ENCODE measurements around the gene ADGRG3. TPM values are rescaled to one million over a fixed set of nuclear protein-coding genes. Genes with fewer than 3 reads are reported as not detected.
A peak's percentile ranks its signal among the peaks of the same experiment; 100 is the strongest.

ADGRG3 gene
- total and polyA plus RNA-seq, 9 of the 15 experiments (the other 6 are each of a cell fraction or from before 2014, with no cell fraction given): 0.09 to 0.52 (median 0.14) TPM; not detected in 3

GRCh38 chr16:57640612-57641011, 27.5 kb upstream of the ADGRG3 start:
- H3K27me3 ChIP-seq (ENCODE audit: control insufficient read depth in 2 of 2, insufficient read depth in 2 of 2, low read length in 2 of 2): peaks cover 14 to 54% of the 10 kb centered on the region in 2 experiments
- no peak for ATAC-seq
- DNase-seq (ENCODE audit: extremely low read depth in 1 of 4, low spot score in 3 of 4): no peak
- in situ Hi-C loops (cut with MboI): no loop called here
- CTCF ChIA-PET (ENCODE audit: low intra/inter-chr PET ratio): interaction anchor here (0.7 kb wide), 1 partner anchor 10 kb away, joined by 3 read pairs; no protein-coding TSS in a partner anchor
- no peak overlapping the region for H3K4me3 ChIP-seq
- intact Hi-C loops (cut with micrococcal nuclease): loop anchor here (10.0 kb wide), 1 partner anchor 354 kb away; no protein-coding TSS in a partner anchor
- POLR2A ChIA-PET: interaction anchor here (0.6 to 1.7 kb wide), 3 partner anchors 17 to 336 kb away, joined by 3 to 5 read pairs (median 3); no protein-coding TSS in a partner anchor
- no peaks in the 10 kb centered on the region for H3K36me3 ChIP-seq (ENCODE audit: control insufficient read depth, insufficient read depth, low read length)
- no peaks in the 10 kb centered on the region for H3K79me2 ChIP-seq (ENCODE audit: control insufficient read depth, insufficient read depth, low read length)
- H3K9me1 ChIP-seq (ENCODE audit: control insufficient read depth, insufficient read depth, low read length): no peaks in the 10 kb centered on the region
- no peak overlapping the region for H3K9ac ChIP-seq (ENCODE audit: insufficient read depth in 1 of 2, low read depth in 2 of 2, low read length in 2 of 2)
- 6% methylated on average over 8 of the region's 8 CpGs for WGBS (ENCODE audit: insufficient coverage, low coverage, missing lambda C conversion rate)
- no TSS peak for BruUV-seq (replicated peaks)
- no peak for FAIRE-seq
- peaks cover 0 to 5% of the 10 kb centered on the region in 2 experiments; a peak in 2 of 5 replicates for H3K4me1 ChIP-seq (replicated peaks in 1 of 2; ENCODE audit: control insufficient read depth in 2 of 2, insufficient read depth in 2 of 2, low read length in 2 of 2)
- no peak overlapping the region for H3K27ac ChIP-seq (ENCODE audit: extremely low read depth, low read depth, low read length)
- TF ChIP-seq GATAD2A (IDR thresholded peaks at IDR 0.05): no peak
- TF ChIP-seq TCF3 (CRISPR knock-in tag; IDR thresholded peaks at IDR 0.05): 0 out of 2 replicates have a peak, but pooled peaks have one; percentile 42
- H2AFZ ChIP-seq (ENCODE audit: low read depth, low read length): no peak overlapping the region
- peaks cover 3% of the 10 kb centered on the region for H3K9me3 ChIP-seq (replicated peaks; ENCODE audit: control insufficient read depth, insufficient read depth, low read depth, low read length)
- no peak overlapping the region for H3K4me2 ChIP-seq (ENCODE audit: insufficient read depth, low read length)
- no peaks in the 10 kb centered on the region; the same call in none of the 2 replicates for H4K20me1 ChIP-seq (replicated peaks; ENCODE audit: control insufficient read depth, insufficient read depth, low read length)

DNA sequence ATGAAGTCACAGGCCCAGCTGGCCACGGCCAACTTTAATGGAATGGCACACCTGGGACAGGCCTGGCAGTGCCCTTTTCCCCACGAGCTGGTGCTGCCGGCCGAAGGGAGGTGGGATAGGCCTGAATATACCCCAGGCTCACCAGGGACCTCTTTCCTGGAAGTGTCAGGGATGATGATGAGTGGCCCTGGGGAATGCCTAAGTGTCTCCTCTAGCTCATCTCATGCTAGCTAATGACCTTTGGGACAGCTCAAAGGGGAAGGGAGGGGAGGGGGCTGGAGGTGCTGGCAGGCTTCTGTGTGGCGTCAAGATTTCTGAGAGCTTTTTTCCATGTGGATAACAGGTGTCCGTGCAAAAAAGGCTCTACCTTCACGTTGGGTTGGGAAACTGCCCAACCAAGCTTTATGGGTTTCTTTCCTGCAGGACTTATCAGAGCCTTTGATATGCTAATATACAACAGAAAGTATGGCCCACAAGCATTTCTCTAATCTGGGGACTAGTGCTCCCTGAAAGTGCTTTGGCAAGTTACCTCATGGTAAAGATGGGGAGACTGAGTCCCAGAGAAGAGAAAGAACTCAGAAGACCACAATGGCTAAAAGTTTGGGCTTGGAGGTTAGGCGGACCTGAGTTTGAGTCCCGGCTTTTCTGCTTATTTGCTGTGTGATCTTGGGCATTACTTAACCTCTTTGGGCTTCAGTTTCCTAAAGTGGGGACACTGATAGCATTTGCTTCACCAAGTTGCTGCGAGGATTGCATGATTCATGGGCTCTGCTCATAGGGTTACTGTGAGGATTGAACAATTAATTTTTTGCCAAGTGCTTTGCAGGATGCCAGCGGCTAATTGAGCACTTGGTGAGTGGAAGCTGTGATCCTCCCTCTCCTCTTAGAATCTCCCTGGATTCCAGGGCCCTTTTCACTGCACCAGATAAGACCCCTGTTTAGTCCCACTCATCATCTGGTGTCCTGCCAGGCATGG, 25.7 kb upstream of the ADGRG3 start:
- Histone ChIP-seq H3K4me1 (replicated peaks in 1 of 2; ENCODE audit: control insufficient read depth in 2 of 2, insufficient read depth in 2 of 2, low read length in 2 of 2) (peaks cover 0 to 5% of the 10 kb centered on the region in 2 experiments; a peak in 1 of 5 replicates), H3K9me3 (replicated peaks; ENCODE audit: control insufficient read depth, insufficient read depth, low read depth, low read length) (peaks cover 3% of the 10 kb centered on the region), H3K79me2 (ENCODE audit: control insufficient read depth, insufficient read depth, low read length) (no peaks in the 10 kb centered on the region), H3K9ac (ENCODE audit: insufficient read depth in 1 of 2, low read depth in 2 of 2, low read length in 2 of 2) (no peak overlapping the region), H2AFZ (ENCODE audit: low read depth, low read length) (no peak overlapping the region), H4K20me1 (replicated peaks; ENCODE audit: control insufficient read depth, insufficient read depth, low read length) (no peaks in the 10 kb centered on the region; the same call in none of the 2 replicates), H3K4me2 (ENCODE audit: insufficient read depth, low read length) (no peak overlapping the region), H3K4me3 (no peak overlapping the region), H3K27me3 (ENCODE audit: control insufficient read depth in 2 of 2, insufficient read depth in 2 of 2, low read length in 2 of 2) (peaks cover 7 to 38% of the 10 kb centered on the region in 2 experiments), H3K36me3 (ENCODE audit: control insufficient read depth, insufficient read depth, low read length) (no peaks in the 10 kb centered on the region), H3K9me1 (ENCODE audit: control insufficient read depth, insufficient read depth, low read length) (no peaks in the 10 kb centered on the region), H3K27ac (ENCODE audit: extremely low read depth, low read depth, low read length) (no peak overlapping the region)
- no TSS peak for BruUV-seq (replicated peaks)
- POLR2A ChIA-PET: interaction anchor here (0.6 kb wide), 1 partner anchor 19 kb away, joined by 3 read pairs; no protein-coding TSS in a partner anchor
- in situ Hi-C loops (cut with MboI): no loop called here
- FAIRE-seq (no peak), DNase-seq (ENCODE audit: extremely low read depth in 1 of 4, low spot score in 3 of 4) (no peak), ATAC-seq (no peak)
- 20% methylated on average over 11 of the region's 11 CpGs for WGBS (ENCODE audit: insufficient coverage, low coverage, missing lambda C conversion rate)
- intact Hi-C loops (cut with micrococcal nuclease): loop anchor here (10.0 kb wide), 1 partner anchor 352 kb away; no protein-coding TSS in a partner anchor
- CTCF ChIA-PET (ENCODE audit: low intra/inter-chr PET ratio): no interaction called here
- TF ChIP-seq MIER1 (IDR thresholded peaks at IDR 0.05; ENCODE audit: low read depth) (peak; percentile 86), CEBPZ (IDR thresholded peaks at IDR 0.05; ENCODE audit: borderline replicate concordance, low read depth, low read length) (no peak), PTBP1 (IDR thresholded peaks at IDR 0.05; ENCODE audit: low read depth, low read length) (peak; percentile 62; the same call in 1 of the 2 replicates), RBM25 (IDR thresholded peaks at IDR 0.05; ENCODE audit: low read depth, low read length, severe bottlenecking) (peak; percentile 83), ILK (tag; IDR thresholded peaks at IDR 0.05; ENCODE audit: borderline replicate concordance, low read depth) (no peak), KHSRP (IDR thresholded peaks at IDR 0.05) (no peak), ATF4 (CRISPR knock-in tag; IDR thresholded peaks at IDR 0.05) (no peak)
